ENCODE data around the gene IL1R2.
A peak's percentile ranks its signal among the peaks of the same experiment; 100 is the strongest.
"Not testable (repeated sequence)": the region's sequence is repeated elsewhere in the genome, so short reads cannot be mapped to it uniquely, and the experiment has no call there.

IL1R2 gene

DNA sequence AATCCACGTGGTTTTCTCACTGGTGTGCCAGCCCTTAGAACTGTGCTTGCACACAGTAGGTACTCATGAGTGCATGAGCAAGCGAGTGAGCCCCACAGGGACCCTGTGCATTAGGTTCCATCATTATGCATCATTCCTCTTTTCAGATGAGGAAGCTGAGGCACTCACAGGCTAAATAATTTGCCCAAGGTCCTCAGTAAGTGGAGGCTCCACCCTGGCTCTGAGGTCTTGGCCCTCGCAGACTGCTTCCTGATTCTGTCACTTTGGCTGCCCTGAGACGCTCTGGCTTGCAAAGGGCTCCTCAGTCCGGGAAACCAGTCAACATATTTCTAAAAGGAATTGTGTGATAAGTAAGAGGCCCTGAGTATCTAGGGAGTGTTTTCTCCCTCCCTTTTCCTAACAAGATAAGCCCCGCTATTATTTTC, 71.7 kb downstream of the IL1R2 start:
- peak in 1 of 2 donors; percentile 20 for DNase-seq

DNA sequence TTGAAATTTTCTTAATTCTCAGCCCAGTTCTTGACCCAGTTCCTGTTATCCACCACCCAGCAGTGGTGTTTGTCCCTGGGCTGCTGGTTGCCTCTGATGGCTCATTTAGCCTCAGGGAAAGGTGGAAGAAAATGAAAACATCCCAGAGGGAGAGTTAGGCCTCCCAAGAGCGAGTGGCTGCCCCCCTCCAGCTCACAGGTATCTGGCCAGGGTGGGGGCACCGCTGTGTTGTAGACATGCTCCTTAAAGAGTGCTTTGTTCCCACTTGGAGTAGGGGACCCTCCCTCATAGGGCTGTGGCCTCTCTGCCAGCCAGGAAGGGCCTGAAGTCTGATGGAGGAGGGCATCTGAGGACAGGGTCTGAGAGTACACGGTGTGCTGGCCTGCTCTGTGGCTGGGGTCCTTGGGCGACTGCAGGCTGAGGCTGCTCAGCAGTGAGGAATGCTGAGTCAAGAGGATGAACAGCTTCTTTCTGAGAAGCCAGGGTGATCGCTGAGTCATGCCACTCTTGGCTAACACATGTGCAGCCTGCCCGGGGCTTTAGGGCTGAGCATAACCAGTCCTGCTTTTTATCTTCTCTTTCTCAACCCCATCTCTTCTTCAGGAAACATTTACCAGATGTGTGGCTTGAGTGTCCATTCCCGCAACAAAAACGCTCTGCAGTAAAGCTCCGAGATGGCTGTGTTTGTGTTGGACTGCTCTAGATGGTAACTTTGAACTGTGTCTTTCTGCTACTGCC, 72.3 kb downstream of the IL1R2 start:
- peak; percentile 48 to 70 for DNase-seq

GRCh38 chr2:102064679-102065674, 73.2 kb downstream of the IL1R2 start:
- DNase-seq: no peak

DNA sequence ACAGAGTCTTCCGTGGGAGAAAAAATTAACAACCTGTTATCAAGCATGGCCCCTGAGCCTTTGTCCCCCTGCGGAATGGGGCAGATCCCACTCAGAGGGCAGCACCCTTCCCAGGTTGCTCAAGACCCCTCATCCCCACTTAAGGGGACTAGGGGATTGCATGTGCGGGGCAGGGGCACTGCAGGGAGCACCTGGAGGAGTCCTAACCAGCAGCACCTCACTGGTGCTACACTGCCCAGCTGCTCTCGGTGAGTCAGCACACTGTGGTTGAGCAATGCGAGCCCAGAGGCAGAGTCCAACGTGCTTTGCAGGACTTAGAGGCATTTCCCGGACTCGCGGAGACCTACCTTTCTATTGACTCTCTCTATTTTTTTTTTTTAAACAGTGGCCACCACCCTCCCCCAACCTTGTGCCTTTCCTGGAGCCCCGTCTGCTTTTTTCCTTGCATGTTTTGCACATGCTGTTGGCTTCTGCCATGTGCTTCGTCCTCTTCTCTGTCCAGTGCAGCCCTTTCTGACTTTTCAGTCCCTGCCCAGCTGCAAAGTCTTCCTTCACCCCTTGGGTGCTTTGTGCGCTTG, 74.0 kb downstream of the IL1R2 start:
- no peak for DNase-seq

DNA sequence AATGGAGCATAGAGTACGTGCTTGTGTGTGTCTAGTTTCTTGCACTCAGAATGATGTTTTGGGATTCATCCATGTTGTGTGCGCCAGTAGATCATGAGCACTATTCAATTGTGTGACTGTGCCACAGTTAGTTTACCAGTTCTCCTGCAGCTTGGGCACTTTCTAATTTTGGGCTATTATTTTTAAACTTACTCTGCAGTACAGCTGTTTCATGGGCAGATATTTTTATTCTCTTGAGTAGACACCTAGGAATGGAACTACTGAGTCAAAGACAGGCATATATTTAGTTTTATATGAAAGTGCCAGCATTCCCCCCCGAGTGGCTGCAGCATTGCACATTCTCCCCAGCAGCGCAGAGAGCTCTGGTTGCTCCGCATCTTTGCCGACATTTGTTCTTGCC, 74.8 kb downstream of the IL1R2 start:
- DNase-seq: no peak

DNA sequence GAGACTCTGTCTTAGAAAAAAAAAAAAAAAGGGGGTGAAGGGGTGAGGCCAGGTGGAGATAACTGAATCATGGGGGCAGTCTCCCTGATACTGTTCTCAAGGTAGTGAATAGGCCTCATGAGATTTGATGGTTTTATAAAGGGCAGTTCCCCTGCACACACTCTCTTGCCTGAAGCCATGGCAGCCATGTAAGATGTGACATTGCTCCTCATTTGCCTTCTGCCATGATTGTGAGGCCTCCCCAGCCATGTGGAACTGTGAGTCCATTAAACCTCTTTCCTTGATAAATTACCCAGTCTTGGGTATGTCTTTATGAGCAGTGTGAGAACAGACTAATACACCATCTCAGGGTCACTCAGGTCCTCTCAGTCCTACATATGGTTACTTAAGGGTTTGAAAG, 76.4 kb downstream of the IL1R2 start:
- DNase-seq: not testable (repeated sequence)

DNA sequence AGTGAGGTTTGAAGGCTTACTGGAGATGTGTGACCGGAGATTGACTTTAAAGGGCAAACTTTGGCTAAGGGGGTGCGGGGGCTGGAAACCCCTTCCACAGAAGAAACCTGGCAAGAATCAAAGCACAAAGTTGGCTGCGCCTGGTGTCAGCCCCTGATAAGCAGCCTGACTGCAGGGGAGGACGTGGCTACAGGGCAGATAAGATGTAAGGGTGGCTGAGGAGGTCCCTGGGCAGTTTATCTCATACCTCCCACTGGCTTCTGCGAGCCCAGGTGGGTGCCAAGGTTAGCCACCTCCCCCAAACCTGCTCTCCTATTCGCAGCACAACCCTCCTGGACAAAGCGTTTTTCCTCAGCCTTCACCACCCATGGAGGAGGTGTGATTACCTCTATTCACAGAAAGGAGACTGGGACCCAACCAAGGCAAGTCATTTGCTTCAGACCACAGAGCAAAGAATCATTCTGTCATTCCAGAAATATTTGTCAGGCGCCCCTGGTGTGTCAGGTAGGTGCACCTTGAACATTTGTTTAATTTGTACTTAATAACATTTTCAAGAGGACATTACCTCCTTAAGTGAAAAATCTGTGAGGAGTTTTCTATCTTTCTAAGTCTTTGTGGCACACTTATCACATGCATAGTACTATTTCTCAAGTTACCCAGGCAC, 77.7 kb downstream of the IL1R2 start:
- no peak for DNase-seq

DNA sequence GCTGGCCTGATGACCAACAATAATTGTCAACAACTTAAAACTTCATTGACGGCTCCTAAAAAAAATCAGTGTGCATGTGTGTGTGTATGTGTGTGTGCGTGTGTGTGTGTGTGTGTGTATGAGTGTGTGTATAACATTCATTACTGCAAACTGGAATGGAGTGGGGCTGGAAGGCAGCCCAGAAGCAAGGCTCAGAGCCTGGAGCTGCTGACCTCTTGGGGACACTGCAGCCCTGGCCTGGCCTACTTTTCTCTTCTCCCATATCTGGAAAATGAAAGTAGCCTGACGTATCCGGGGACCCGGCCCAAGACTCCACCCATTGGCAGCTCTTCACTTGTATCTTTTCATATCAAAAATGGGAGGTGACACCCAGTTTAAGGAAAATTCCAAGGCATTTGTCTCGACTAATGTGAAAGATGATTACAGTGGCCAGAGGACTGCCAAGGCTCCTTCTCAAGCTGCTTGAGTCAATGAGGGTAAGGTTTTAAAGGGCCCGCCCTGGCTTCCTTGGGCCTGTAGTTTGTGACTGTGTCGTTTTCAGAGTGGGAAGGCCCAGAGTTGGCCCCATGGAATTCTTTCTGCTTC, 78.4 kb downstream of the IL1R2 start:
- DNase-seq: no peak

DNA sequence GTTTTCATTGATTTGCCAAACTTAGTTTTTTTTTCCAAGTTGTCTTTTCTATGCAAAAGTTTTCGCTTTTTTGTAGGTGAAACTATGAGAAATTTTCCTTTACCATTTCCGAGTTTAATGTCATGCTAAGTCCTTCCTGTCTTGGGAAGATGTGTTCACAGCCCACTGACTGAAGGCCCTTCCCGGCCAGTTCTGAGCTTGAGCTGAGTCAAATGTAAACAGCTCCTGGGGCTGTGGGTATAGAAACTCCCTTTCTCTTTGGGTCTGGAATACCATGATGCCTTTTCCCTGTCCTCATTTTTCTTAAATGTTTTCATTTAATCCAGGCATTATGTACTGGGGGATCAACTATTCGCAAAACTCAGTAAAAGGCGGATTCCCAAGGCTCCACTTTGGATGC, 81.0 kb downstream of the IL1R2 start:
- no peak for DNase-seq

- DNase-seq: no peak
These were observed 81.5 kb downstream of the IL1R2 start for GRCh38 chr2:102073168-102073724.

DNA sequence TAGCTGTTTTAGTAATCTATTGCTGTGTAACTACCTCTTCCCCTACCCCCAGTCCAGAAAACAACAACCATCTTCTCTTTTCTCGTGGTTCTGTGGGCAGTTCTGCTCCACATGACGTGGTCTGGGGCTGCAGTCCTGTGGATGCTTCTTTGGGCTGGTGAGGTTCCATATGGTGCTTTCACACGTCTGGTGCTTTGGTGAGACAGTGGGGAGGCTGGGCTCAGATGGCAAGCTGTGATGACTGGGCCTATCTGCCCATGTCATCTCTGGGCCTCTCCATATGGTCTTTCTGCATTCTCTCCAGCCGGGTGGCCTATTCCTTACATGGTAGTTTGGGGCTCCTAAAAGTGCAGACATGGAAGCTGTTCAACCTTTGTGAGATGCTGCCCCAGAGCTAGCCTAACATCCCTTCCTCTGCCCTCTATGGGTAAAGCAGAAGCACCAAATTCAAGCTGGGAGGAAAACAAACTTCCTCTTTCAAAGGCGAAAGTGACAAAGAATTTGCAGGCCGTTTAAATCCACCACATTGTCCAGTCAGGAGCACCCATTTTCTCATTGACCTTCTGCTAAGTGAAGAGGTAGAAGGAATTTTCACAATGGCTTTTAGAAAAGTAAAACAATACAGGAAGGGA, 82.5 kb downstream of the IL1R2 start:
- DNase-seq: peak in 1 of 2 donors; percentile 63

DNA sequence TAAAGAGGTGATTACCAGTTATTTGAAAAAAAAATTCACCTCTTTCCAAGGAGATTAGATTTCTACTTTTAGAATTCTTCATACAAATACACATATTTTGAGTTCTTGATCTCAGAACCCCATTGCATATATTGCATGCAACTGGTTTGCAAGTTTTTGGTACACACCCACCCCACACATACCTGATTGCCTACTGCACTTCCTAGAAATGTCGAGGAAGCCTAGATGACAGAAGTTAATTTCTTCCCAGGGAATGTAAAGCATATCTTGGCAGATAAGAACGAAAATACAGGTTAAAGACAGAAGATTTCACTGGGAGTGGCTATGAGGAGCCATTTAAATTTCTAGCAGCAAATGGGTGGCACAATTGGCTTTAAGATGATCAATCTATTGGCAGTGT, 83.7 kb downstream of the IL1R2 start:
- DNase-seq: no peak

DNA sequence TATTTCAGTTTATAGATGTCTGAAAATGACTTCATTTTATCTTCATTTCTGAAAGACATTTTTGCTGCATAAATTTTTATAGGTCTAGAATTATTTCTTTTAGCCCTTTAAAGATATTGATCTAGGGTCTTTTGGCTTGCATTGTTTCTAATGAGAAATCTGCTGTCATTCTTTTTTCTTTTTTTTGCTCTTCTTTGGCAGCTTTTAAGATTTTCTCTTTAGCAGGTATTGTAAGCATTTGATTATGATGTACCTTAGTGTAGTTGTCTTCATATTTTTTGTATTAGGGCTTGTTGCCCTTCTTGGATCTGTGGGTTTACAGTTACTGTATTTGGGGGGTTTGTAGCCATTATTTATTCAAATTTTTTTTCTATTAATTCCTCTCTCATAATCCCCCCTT, 84.8 kb downstream of the IL1R2 start:
- no peak for DNase-seq

Data from bone marrow (tissue), 2 donors.